ENCODE measurements around the gene NLGN1.

NLGN1 gene

GRCh38 chr3:173748105-173748504 lies 350.6 kb downstream of the NLGN1 start:
- Mint-ChIP-seq H3K9me3 (no peaks in the 10 kb centered on the region), H3K4me1 (ENCODE audit: low read depth) (no peaks in the 10 kb centered on the region), H3K27ac (no peak overlapping the region), H3K4me3 (no peak overlapping the region), H3K36me3 (ENCODE audit: low read depth) (no peaks in the 10 kb centered on the region), H3K27me3 (no peaks in the 10 kb centered on the region)

- H3K4me3 Mint-ChIP-seq: no peak overlapping the region
- H3K27ac Mint-ChIP-seq: no peak overlapping the region
- no peaks in the 10 kb centered on the region for H3K27me3 Mint-ChIP-seq
- no peaks in the 10 kb centered on the region for H3K36me3 Mint-ChIP-seq (ENCODE audit: low read depth)
- no peaks in the 10 kb centered on the region for H3K9me3 Mint-ChIP-seq
- H3K4me1 Mint-ChIP-seq (ENCODE audit: low read depth): no peaks in the 10 kb centered on the region
Observed at GRCh38 chr3:173750095-173750494, 352.6 kb downstream of the NLGN1 start.

GRCh38 chr3:173750591-173750990 lies 353.0 kb downstream of the NLGN1 start:
- Mint-ChIP-seq H3K4me1 (ENCODE audit: low read depth) (no peaks in the 10 kb centered on the region), H3K27me3 (no peaks in the 10 kb centered on the region), H3K27ac (no peak overlapping the region), H3K36me3 (ENCODE audit: low read depth) (no peaks in the 10 kb centered on the region), H3K4me3 (no peak overlapping the region), H3K9me3 (no peaks in the 10 kb centered on the region)

- H3K4me1 Mint-ChIP-seq (ENCODE audit: low read depth): no peaks in the 10 kb centered on the region
- no peaks in the 10 kb centered on the region for H3K9me3 Mint-ChIP-seq
- no peak overlapping the region for H3K27ac Mint-ChIP-seq
- H3K4me3 Mint-ChIP-seq: no peak overlapping the region
- H3K36me3 Mint-ChIP-seq (ENCODE audit: low read depth): no peaks in the 10 kb centered on the region
- H3K27me3 Mint-ChIP-seq: no peaks in the 10 kb centered on the region
Observed at GRCh38 chr3:173753593-173753992, 356.0 kb downstream of the NLGN1 start.

DNA sequence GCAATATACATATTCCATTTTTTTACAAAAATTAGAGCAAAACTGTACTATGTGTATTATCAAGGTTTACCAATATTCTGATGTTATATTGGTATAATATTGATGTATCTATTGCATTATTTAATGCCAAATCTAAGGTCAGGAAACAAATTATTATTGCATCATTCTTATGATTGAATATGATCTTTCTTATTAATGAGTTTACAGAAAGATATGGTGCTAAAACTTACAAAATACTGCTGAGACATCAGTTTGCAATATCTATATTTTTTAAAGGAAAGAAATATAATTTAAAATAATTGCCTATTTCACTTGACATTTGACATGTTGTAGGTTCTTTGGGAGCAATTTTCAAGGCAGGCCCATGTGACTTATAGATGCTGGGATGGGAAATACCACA lies 357.6 kb downstream of the NLGN1 start:
- Mint-ChIP-seq H3K4me3 (no peak overlapping the region), H3K4me1 (ENCODE audit: low read depth) (no peaks in the 10 kb centered on the region)

DNA sequence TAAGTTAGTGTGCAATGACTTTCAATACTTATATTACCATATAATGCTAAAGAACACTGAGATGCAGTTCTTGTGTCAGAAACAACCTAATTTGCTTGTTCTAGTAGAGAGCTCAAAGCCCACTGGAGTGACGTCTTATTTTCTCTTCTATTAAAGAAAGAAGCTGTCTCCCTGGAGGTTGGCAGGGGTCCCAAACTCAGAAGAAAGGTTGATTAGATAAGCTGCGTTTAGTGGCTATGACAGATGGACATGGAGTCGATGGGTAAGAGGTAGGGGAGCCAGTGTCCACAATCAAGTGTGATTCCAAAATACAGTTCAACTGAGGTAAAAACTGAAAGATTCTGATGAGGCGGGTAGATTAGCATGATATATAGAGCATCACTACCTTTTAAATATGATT lies 363.6 kb downstream of the NLGN1 start:
- H3K4me3 Mint-ChIP-seq: no peak overlapping the region
- no peaks in the 10 kb centered on the region for H3K27me3 Mint-ChIP-seq
- H3K4me1 Mint-ChIP-seq (ENCODE audit: low read depth): no peaks in the 10 kb centered on the region
- H3K36me3 Mint-ChIP-seq (ENCODE audit: low read depth): no peaks in the 10 kb centered on the region
- peaks cover 13% of the 10 kb centered on the region for H3K9me3 Mint-ChIP-seq
- no peak overlapping the region for H3K27ac Mint-ChIP-seq

More for the DNA sequence above, 357.6 kb downstream of the NLGN1 start:
- Mint-ChIP-seq H3K36me3 (ENCODE audit: low read depth) (no peaks in the 10 kb centered on the region), H3K9me3 (no peaks in the 10 kb centered on the region), H3K27me3 (no peaks in the 10 kb centered on the region), H3K27ac (no peak overlapping the region)

- Mint-ChIP-seq H3K9me3 (peaks cover 16% of the 10 kb centered on the region), H3K27ac (no peak overlapping the region), H3K27me3 (no peaks in the 10 kb centered on the region), H3K4me1 (ENCODE audit: low read depth) (no peaks in the 10 kb centered on the region), H3K36me3 (ENCODE audit: low read depth) (no peaks in the 10 kb centered on the region), H3K4me3 (no peak overlapping the region)
Observed at GRCh38 chr3:173762501-173762900, 365.0 kb downstream of the NLGN1 start.

DNA sequence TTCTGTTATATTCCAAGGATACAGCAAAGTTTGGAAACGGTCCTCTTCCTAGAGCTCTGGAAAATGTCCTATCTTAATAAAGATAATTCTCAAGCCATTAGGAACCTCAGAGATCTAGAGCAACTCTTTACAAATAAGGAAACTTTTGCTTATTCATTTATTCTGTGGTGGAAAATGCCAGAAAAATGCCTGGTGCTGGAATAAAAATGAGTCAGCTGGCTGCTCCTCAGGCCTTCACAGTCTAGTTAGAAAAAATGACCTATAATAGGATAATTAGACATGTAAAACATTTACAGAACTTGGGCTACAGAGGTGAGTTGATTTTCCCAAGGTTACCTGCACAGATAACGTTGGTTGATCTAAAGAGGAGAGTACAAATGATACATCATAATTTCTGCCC lies 372.5 kb downstream of the NLGN1 start:
- H3K4me1 Mint-ChIP-seq (ENCODE audit: low read depth): no peaks in the 10 kb centered on the region
- no peaks in the 10 kb centered on the region for H3K27me3 Mint-ChIP-seq
- H3K4me3 Mint-ChIP-seq: no peak overlapping the region
- H3K27ac Mint-ChIP-seq: no peak overlapping the region
- peaks cover 13% of the 10 kb centered on the region for H3K9me3 Mint-ChIP-seq
- H3K36me3 Mint-ChIP-seq (ENCODE audit: low read depth): no peaks in the 10 kb centered on the region

DNA sequence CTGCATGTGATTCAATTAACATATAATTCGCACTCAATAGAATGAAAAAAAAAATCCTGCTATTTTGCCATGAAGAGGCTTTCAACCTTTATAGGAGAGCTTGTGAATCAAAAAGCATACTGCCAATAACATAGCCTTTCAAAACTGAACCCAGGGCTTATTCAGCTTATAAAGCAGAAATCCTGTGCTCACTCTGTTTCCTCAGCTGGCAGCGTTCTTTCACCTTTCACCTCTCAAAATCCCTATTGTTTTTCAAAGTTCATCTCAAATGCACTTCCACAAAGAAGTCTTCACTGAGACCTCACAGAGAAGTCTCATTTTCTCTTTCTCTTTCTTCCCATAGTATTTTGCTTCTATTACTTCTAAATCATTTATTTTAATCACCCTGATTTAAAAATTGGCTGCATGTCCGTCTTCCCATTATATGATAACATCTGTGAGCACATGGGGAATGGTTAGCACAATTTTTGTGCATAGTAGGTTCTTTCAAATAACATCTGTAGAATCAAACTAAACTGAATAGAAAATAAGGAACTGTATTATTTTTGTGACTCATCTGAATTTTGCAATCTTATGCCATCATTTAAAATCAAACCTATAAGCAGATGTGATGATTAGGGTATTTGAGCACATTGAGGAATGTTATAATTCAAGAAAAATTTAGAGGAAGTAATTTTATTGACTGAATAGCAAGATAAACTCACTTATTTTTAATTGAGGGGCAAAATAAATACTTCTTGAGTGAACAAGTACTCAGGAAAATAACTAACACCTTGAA lies 373.4 kb downstream of the NLGN1 start:
- Mint-ChIP-seq H3K36me3 (ENCODE audit: low read depth) (no peaks in the 10 kb centered on the region), H3K27me3 (no peaks in the 10 kb centered on the region), H3K4me1 (ENCODE audit: low read depth) (no peaks in the 10 kb centered on the region), H3K27ac (no peak overlapping the region), H3K9me3 (peaks cover 8% of the 10 kb centered on the region), H3K4me3 (no peak overlapping the region)

DNA sequence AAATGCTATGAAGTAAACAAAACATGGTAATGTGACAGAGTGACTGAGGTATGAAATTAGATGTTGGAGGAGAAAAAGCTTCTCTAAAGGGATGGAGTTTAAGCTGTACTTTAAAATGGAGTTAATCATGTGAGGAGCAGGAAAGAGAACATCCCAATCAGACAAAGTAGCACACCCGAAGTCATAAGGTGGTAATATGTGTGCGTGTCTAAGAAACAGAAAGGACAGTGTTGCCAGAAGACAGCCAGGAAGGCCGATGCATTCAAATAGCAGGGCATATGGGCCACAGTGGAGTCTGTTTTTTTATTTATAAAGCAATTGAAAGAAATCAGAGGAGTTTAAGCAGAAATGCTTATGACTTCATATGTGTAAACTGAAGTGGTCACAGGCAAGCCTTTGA lies 376.3 kb downstream of the NLGN1 start:
- H3K4me1 Mint-ChIP-seq (ENCODE audit: low read depth): no peaks in the 10 kb centered on the region

DNA sequence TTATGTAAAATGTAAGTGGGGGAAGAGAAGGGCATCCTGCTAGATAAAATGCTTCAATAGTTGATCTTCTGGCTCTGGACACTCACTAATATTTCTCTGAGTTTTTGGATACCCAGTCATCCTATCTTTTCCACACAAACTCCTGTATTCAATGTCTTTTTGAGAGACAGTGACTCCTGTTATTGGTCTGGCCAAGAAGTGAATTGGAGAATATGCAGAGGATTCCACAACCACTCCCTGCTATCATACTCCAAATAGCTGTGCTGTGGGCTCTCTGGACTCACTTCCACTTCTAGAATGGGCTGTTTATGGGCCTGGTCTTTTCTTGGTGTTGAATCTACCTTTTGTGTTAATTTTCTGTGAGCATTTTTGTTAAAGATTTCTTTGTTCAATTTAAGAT lies 376.8 kb downstream of the NLGN1 start:
- Mint-ChIP-seq H3K4me3 (no peak overlapping the region), H3K9me3 (peaks cover 5% of the 10 kb centered on the region), H3K36me3 (ENCODE audit: low read depth) (no peaks in the 10 kb centered on the region), H3K27ac (no peak overlapping the region), H3K4me1 (ENCODE audit: low read depth) (no peaks in the 10 kb centered on the region), H3K27me3 (no peaks in the 10 kb centered on the region)

More for the DNA sequence above, 376.3 kb downstream of the NLGN1 start:
- no peak overlapping the region for H3K4me3 Mint-ChIP-seq
- no peak overlapping the region for H3K27ac Mint-ChIP-seq
- peaks cover 5% of the 10 kb centered on the region for H3K9me3 Mint-ChIP-seq
- no peaks in the 10 kb centered on the region for H3K27me3 Mint-ChIP-seq
- no peaks in the 10 kb centered on the region for H3K36me3 Mint-ChIP-seq (ENCODE audit: low read depth)

DNA sequence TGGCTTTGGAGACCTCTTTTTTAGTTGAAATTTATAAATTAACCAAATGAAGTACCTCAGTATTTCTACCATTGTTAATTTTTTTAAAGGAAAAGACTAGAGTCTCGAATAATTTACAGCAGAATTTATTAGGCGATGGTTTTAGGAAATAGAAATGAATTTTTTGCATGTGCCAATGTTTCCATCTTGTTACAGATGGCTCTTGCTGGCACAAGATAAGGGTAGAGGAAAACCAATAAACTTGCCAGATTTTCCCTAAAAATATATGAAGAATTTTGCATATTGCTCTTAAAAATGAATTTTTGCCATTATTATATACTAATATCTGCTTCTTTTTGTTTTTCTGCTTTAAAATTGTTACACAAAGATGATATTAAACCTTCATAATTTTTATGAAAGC lies 380.7 kb downstream of the NLGN1 start:
- H3K36me3 Mint-ChIP-seq (ENCODE audit: low read depth): no peaks in the 10 kb centered on the region
- H3K9me3 Mint-ChIP-seq: no peaks in the 10 kb centered on the region
- H3K4me1 Mint-ChIP-seq (ENCODE audit: low read depth): no peaks in the 10 kb centered on the region
- H3K27me3 Mint-ChIP-seq: no peaks in the 10 kb centered on the region
- no peak overlapping the region for H3K27ac Mint-ChIP-seq
- H3K4me3 Mint-ChIP-seq: no peak overlapping the region

DNA sequence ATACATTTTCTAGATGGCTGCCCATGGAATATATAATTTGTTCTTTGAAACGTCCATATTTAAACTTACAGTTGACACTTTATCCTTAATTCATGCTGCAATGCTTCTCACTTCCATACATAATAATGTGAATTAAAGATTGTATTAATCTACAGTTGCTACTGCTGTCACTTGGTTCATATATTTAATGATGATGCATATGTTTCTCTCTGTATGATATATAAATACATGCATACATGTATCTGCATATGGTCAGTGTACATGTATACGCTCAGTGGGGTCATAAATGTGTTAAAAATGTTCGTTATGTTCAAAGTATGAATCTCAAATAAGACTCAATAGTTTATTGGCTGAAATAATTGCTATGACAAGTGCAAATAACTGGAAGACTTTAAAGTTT lies 382.5 kb downstream of the NLGN1 start:
- H3K4me1 Mint-ChIP-seq (ENCODE audit: low read depth): no peaks in the 10 kb centered on the region
- H3K27ac Mint-ChIP-seq: no peak overlapping the region
- no peaks in the 10 kb centered on the region for H3K9me3 Mint-ChIP-seq
- no peaks in the 10 kb centered on the region for H3K36me3 Mint-ChIP-seq (ENCODE audit: low read depth)
- H3K27me3 Mint-ChIP-seq: no peaks in the 10 kb centered on the region
- H3K4me3 Mint-ChIP-seq: no peak overlapping the region

GRCh38 chr3:173785004-173785403 lies 387.5 kb downstream of the NLGN1 start:
- no peaks in the 10 kb centered on the region for H3K4me1 Mint-ChIP-seq (ENCODE audit: low read depth)
- no peaks in the 10 kb centered on the region for H3K36me3 Mint-ChIP-seq (ENCODE audit: low read depth)
- no peak overlapping the region for H3K4me3 Mint-ChIP-seq
- no peaks in the 10 kb centered on the region for H3K27me3 Mint-ChIP-seq
- no peak overlapping the region for H3K27ac Mint-ChIP-seq
- H3K9me3 Mint-ChIP-seq: no peaks in the 10 kb centered on the region

DNA sequence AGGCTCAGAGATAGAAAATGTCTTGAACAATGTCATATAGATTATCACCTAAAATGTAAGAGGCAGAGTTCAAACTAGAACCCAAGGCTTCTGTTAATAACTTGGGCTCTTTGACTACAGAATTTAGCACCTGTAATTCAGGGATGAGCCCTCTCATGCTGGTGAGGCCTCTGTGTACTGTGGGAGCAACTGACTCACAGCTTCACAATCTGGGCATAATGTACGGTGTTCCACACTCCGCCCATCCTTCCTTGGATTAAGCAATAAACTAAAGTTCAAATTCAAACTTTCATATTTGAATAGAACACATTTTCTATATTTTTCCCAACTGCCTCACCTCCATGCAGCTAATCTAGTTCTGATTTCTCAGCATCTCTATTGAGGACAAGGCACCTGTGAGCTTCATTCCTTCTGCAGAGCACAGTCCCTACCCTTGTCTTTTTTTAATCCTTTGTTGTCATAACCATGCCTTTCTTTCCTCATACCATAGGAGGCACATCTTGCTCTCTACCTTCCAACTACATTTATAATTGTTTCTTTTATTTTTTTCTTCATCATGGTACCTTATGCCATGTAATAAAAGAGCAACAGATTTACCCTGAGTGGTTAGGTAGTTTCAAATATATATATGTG lies 392.1 kb downstream of the NLGN1 start:
- H3K9me3 Mint-ChIP-seq: peaks cover 8% of the 10 kb centered on the region
- H3K36me3 Mint-ChIP-seq (ENCODE audit: low read depth): no peaks in the 10 kb centered on the region
- H3K4me3 Mint-ChIP-seq: no peak overlapping the region
- H3K4me1 Mint-ChIP-seq (ENCODE audit: low read depth): no peaks in the 10 kb centered on the region
- no peak overlapping the region for H3K27ac Mint-ChIP-seq
- no peaks in the 10 kb centered on the region for H3K27me3 Mint-ChIP-seq

GRCh38 chr3:173793963-173794362 lies 396.4 kb downstream of the NLGN1 start:
- Mint-ChIP-seq H3K27me3 (no peaks in the 10 kb centered on the region), H3K4me1 (ENCODE audit: low read depth) (no peaks in the 10 kb centered on the region), H3K27ac (no peak overlapping the region), H3K4me3 (no peak overlapping the region), H3K9me3 (peaks cover 8% of the 10 kb centered on the region), H3K36me3 (ENCODE audit: low read depth) (no peaks in the 10 kb centered on the region)

All from stimulated activated naive CD8-positive, alpha-beta T cell treated with anti-CD3 and anti-CD28 coated beads, Interleukin-15, Interleukin-2, amounts not matched to agents 100 ng/mL and 50 ng/mL, for 24 hours (primary cell).